Lower leg skin (tissue), 4 donors: Measurements from ENCODE around the gene PHLDA1. TPM values are rescaled to one million over a fixed set of nuclear protein-coding genes. Genes with fewer than 3 reads are reported as not detected.
"Not testable (repeated sequence)": the region's sequence is repeated elsewhere in the genome, so short reads cannot be mapped to it uniquely, and the experiment has no call there.

Experiments used
- DNase-seq, 2 donors: peaks; one replicate each; pipeline ENCODE4 v3.0.0-alpha.2; 2019; ENCODE audit warnings: low spot score in 2 of 2
- H3K4me3 ChIP-seq: fragments of 200-600 bp; sonication (generic); 2 replicates; pipeline ENCODE4 v1.5.1; 2017; ENCODE audit warnings: mild to moderate bottlenecking, low read depth; ENCODE audit not compliant: poor library complexity, severe bottlenecking
- CTCF ChIP-seq, 3 donors: fragments of 450-650 bp; IDR thresholded peaks; one replicate each; pipeline ENCODE4 v1.5.1; 2016; ENCODE audit warnings: antibody characterized with exemption in 3 of 3, mild to moderate bottlenecking in 3 of 3, moderate library complexity in 2 of 3
- POLR2A ChIP-seq, 2 donors: fragments of 450-650 bp; IDR thresholded peaks; one replicate each; pipeline ENCODE4 v1.6.1; 2016 to 2017; ENCODE audit warnings: antibody characterized with exemption in 2 of 2, mild to moderate bottlenecking in 1 of 2, moderate library complexity in 1 of 2
- WGBS, 2 donors: methylation state at CpG; one replicate each; pipeline ENCODE4 v1.1.5; 2018; 5-methylcytosine and 5-hydroxymethylcytosine counted together
- intact Hi-C: fragments of 100-400 bp; cut with DNase I; formaldehyde crosslinking; loops from one replicate; pipeline ENCODE4 v1.15.0; 2023; ENCODE audit warnings: low total_unique reads
- total RNA-seq, 4 donors: library from RNA; depleted of rRNA; stranded (reverse); fragments of >200 nt; gene quantifications; one replicate each; pipeline ENCODE4 v1.1.0, GENCODE V29; 2016

Gene PHLDA1
- total RNA-seq, 4 donors from 2014 or later, result 11.1 to 39.9 (median 19.6) TPM

DNA sequence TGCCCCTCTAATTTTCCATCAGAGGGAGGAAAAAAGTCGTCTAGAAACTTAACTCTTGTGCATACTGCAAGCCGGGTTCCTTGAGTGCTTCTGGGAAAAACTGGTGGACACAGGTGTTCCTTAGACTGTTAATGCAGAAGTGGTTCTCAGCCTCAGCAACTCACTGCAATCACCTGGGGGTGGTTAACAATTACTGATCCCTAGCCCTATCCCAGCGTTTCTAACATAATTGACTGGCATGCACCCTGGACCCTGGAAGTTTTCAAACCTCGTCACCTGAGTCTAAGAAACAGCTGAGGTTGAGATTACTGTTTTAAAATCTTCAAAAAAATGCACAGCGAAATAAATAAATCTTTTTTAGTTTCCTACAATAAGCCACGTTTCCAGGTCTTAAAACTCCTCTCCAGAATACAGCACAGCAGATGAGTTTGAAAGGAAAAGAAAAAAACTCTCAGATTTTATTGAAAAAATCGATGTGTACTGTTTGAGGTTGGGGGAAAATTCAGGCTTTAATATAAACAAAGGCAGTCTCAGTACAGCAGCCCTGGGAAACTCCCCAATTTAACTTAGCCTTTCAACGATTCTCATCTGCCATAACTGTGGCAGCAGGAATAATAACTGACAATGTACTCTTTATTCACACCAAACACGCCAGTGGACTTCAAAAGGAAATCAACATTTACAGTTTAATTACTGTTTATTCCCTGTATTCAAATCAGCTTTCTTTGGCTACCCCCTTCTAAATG is 45.4 kb downstream of the PHLDA1 start:
- no peak for DNase-seq
- 51 to 55% methylated on average over 9 of the region's 9 CpGs for WGBS, 2 donors
- TF ChIP-seq POLR2A (IDR thresholded peaks at IDR 0.05), result no peak
- intact Hi-C loops, result loop anchor here (10.0 kb wide), 1 partner anchor 1179 kb away; no protein-coding TSS in a partner anchor
- H3K4me3 ChIP-seq, result no peak overlapping the region

DNA sequence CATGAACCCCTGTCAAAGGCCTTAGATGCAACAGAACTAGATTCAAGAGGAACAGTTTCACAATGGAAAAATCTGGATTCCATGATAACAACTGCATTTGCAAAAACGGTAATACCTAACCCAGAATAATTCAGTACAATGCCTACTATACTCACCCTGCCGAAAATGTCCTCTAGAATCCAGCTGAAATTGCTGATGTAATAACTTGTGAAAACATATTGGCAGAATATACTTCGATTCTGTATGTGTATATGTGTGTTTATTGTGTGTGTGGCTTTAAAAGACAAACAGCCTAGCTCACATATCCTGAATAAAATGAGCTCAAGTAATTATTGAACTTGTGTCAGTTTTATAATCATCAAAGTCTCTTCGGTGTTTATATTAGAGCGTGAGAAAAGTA is 46.0 kb downstream of the PHLDA1 start:
- DNase-seq, result no peak
- intact Hi-C loops, result loop anchor here (10.0 kb wide), 1 partner anchor 1179 kb away; no protein-coding TSS in a partner anchor
- WGBS, 2 donors, result 71 to 72% methylated on average over 5 of the region's 5 CpGs
- no peak overlapping the region for H3K4me3 ChIP-seq
- TF ChIP-seq CTCF (IDR thresholded peaks at IDR 0.05) (no peak), POLR2A (IDR thresholded peaks at IDR 0.05) (no peak)

GRCh38 chr12:75984577-75985182 is 46.9 kb downstream of the PHLDA1 start:
- 88 to 90% methylated on average over 7 of the region's 7 CpGs for WGBS, 2 donors
- TF ChIP-seq CTCF (IDR thresholded peaks at IDR 0.05) (no peak), POLR2A (IDR thresholded peaks at IDR 0.05) (no peak)
- intact Hi-C loops, result loop anchor here (10.0 kb wide), 1 partner anchor 1180 kb away; no protein-coding TSS in a partner anchor
- no peak for DNase-seq
- no peak overlapping the region for H3K4me3 ChIP-seq

DNA sequence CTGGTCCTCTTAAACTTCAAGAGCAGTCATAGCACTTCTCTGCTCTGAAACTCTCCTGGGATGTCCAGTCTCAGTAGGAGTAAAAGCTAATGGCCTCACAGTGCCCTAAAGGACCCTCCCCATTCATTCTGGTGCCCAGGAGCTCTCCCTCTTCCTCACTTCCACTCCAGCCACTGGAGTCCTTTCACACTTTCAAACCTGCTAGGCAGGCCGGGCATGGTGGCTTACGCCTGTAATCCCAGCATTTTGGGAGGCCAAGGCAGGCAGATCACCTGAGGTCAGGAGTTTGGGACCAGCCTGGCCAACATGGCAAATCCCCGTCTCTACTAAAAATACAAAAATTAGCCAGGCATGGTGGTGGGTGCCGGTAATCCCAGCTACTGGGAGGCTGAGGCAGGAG is 47.7 kb downstream of the PHLDA1 start:
- DNase-seq, H3K4me3 ChIP-seq: not testable (repeated sequence)
- intact Hi-C loops, result loop anchor here (10.0 kb wide), 1 partner anchor 1181 kb away; no protein-coding TSS in a partner anchor
- 96% methylated on average over 4 of the region's 4 CpGs for WGBS, 2 donors

DNA sequence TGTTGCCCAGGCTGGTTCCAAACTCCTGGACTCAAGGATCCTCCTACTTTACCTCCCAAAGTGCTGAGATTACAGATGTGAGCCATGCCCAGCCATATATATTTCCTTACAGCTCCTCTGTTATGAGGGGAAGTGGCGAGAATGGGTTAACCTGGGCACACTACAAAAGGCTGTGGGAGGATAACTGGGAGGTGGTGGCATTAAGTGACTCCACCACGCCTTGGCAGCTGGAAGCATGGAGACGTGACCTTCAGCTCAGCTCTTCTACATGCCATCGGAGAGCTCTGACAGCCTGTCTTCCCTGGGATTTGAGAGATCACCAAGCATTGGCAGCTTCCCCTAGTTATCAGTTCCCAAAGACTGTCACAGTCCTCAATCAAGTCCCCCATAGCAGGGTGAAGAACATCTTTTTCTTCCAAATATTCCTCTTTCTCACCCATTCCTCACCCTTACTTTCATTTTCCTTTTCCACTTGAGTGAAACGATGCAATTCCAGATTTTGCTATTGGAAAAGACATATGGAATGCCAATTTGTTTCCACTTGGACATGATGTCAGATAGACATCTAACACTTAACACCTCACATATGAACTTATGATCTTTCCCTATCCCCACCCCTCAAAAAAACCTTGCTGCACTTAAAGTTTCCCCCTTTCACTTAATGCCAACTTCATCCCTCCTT is 48.5 kb downstream of the PHLDA1 start:
- TF ChIP-seq CTCF (IDR thresholded peaks at IDR 0.05), result no peak
- TF ChIP-seq POLR2A (IDR thresholded peaks at IDR 0.05), result no peak
- DNase-seq, result no peak
- 33 to 36% methylated on average over 5 of the region's 5 CpGs for WGBS, 2 donors
- H3K4me3 ChIP-seq, result no peak overlapping the region
- intact Hi-C loops, result loop anchor here (10.0 kb wide), 1 partner anchor 1182 kb away; no protein-coding TSS in a partner anchor

DNA sequence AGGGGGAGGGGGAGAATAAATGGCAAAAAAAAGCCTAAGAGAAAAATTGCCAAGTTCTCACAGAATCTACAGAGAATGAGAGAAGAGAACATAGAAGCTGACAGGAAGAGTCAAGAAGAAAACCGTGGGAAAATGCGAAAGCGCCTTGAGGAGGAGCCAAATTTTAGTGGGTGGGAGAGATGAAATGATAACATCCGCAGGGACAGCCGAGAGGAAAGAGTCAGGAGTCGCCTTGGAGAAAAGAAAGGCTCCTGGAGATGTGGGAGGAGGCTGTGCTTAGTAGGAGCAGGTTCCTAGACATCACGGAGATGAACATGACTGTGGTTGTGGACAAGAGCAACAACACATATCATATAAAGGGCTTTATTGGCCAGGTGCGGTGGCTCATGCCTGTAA is 49.4 kb downstream of the PHLDA1 start:
- H3K4me3 ChIP-seq, result no peak overlapping the region
- intact Hi-C loops, result loop anchor here (10.0 kb wide), 1 partner anchor 1183 kb away; no protein-coding TSS in a partner anchor
- WGBS, 2 donors, result 62 to 64% methylated on average over 8 of the region's 8 CpGs
- TF ChIP-seq POLR2A (IDR thresholded peaks at IDR 0.05) (no peak), CTCF (IDR thresholded peaks at IDR 0.05) (no peak)
- no peak for DNase-seq
